ENCODE results near the gene TPX2. TPM values are rescaled to one million over a fixed set of nuclear protein-coding genes. Genes with fewer than 3 reads are reported as not detected.

TPX2 gene
- polyA plus RNA-seq, 1 donor from 2014 or later: 2.1 TPM

DNA sequence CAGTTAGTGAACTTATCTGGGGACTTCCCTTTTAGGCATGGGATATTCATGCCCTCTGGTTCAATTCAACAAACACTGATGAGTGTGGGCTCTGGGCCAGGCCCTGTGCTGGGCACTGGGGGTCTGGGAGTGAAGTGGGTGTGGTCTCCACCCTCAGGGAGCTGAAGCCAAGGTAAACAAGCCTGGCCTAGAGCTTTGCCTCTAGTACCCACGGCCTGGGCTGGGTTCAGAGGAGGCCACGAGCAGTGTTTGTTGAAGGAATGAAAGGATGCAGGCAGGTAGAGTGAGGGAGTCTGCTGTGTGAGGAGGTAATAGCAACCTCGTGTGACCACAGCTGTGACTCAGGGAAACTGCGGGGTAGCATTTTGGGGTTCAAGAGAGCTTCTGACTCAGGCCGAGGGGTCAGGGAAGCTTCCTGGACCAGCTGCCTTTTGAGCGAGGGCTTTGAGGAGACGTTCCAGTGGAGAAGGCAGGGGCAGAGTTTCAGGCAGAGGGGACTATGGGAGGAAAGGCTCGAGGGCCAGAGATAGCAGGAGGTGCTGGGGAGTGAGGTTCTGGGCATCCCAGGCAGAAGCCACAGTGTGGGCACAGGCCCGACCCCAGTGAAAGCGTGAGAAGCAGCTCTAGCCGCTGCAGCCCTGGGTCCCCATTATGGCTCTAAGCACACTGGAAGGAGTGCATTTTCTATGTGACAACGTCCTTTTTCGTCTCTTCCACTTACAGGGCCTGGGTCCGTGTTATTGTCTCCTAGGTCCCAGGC, 85.6 kb downstream of the TPX2 start:
- Histone ChIP-seq H3K4me3 (ENCODE audit: low read length) (no peak overlapping the region), H3K9ac (ENCODE audit: low read length) (no peak overlapping the region), H2AFZ (ENCODE audit: low read depth, low read length) (no peak overlapping the region), H3K36me3 (ENCODE audit: insufficient read depth, low read length) (no peaks in the 10 kb centered on the region), H3K27me3 (ENCODE audit: insufficient read depth, low read depth, low read length) (no peaks in the 10 kb centered on the region), H3F3A (ENCODE audit: insufficient read depth, low read length, poor library complexity, severe bottlenecking) (no peaks in the 10 kb centered on the region), H3K27ac (ENCODE audit: low read length) (no peak overlapping the region), H3K4me2 (ENCODE audit: low read length) (no peak overlapping the region), H3K9me2 (ENCODE audit: insufficient read depth, low read length) (no peaks in the 10 kb centered on the region), H3K79me2 (replicated peaks; ENCODE audit: insufficient read depth, low read length) (no peaks in the 10 kb centered on the region), H3K9me3 (ENCODE audit: low read length) (no peaks in the 10 kb centered on the region), H4K20me1 (ENCODE audit: insufficient read depth) (no peaks in the 10 kb centered on the region)
- TF ChIP-seq TAF1 (IDR thresholded peaks at IDR 0.05; ENCODE audit: low read depth): no peak
- no peak for TF ChIP-seq SMC3 (conservative IDR thresholded peaks at IDR 0.05; ENCODE audit: poor library complexity)
- TF ChIP-seq REST (IDR thresholded peaks at IDR 0.05; ENCODE audit: borderline replicate concordance): no peak
- no peak for TF ChIP-seq RAD21 (conservative IDR thresholded peaks at IDR 0.05)
- no peak for TF ChIP-seq POLR2AphosphoS5 (IDR thresholded peaks at IDR 0.05)

GRCh38 chr20:31826074-31826473, 87.0 kb downstream of the TPX2 start:
- Histone ChIP-seq H3K9me3 (ENCODE audit: low read length) (no peaks in the 10 kb centered on the region), H4K20me1 (ENCODE audit: insufficient read depth) (no peaks in the 10 kb centered on the region), H3K36me3 (ENCODE audit: insufficient read depth, low read length) (no peaks in the 10 kb centered on the region), H3K27ac (ENCODE audit: low read length) (no peak overlapping the region), H3K9me2 (ENCODE audit: insufficient read depth, low read length) (no peaks in the 10 kb centered on the region), H3K79me2 (replicated peaks; ENCODE audit: insufficient read depth, low read length) (no peaks in the 10 kb centered on the region), H3K4me3 (ENCODE audit: low read length) (no peak overlapping the region), H3K4me2 (ENCODE audit: low read length) (no peak overlapping the region), H3K27me3 (ENCODE audit: insufficient read depth, low read depth, low read length) (no peaks in the 10 kb centered on the region), H2AFZ (ENCODE audit: low read depth, low read length) (no peak overlapping the region), H3K9ac (ENCODE audit: low read length) (no peak overlapping the region), H3F3A (ENCODE audit: insufficient read depth, low read length, poor library complexity, severe bottlenecking) (no peaks in the 10 kb centered on the region)
- TF ChIP-seq SMC3 (conservative IDR thresholded peaks at IDR 0.05; ENCODE audit: poor library complexity): no peak
- TF ChIP-seq, protein P1, sequence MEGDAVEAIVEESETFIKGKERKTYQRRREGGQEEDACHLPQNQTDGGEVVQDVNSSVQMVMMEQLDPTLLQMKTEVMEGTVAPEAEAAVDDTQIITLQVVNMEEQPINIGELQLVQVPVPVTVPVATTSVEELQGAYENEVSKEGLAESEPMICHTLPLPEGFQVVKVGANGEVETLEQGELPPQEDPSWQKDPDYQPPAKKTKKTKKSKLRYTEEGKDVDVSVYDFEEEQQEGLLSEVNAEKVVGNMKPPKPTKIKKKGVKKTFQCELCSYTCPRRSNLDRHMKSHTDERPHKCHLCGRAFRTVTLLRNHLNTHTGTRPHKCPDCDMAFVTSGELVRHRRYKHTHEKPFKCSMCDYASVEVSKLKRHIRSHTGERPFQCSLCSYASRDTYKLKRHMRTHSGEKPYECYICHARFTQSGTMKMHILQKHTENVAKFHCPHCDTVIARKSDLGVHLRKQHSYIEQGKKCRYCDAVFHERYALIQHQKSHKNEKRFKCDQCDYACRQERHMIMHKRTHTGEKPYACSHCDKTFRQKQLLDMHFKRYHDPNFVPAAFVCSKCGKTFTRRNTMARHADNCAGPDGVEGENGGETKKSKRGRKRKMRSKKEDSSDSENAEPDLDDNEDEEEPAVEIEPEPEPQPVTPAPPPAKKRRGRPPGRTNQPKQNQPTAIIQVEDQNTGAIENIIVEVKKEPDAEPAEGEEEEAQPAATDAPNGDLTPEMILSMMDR (IDR thresholded peaks at IDR 0.05; ENCODE audit: poor library complexity, severe bottlenecking): no peak
- TF ChIP-seq TAF1 (IDR thresholded peaks at IDR 0.05; ENCODE audit: low read depth): no peak
- no peak for TF ChIP-seq RAD21 (conservative IDR thresholded peaks at IDR 0.05)
- no peak for TF ChIP-seq REST (IDR thresholded peaks at IDR 0.05; ENCODE audit: borderline replicate concordance)
- no peak for TF ChIP-seq EZH2 (IDR thresholded peaks at IDR 0.05; ENCODE audit: borderline replicate concordance, insufficient read depth, low read length, poor library complexity, severe bottlenecking)
- TF ChIP-seq MXI1 (conservative IDR thresholded peaks at IDR 0.05; ENCODE audit: poor library complexity, severe bottlenecking): no peak
- no peak for TF ChIP-seq EP300 (conservative IDR thresholded peaks at IDR 0.05; ENCODE audit: poor library complexity, severe bottlenecking)
- TF ChIP-seq POLR2AphosphoS5 (IDR thresholded peaks at IDR 0.05): no peak
